MM.1S (cell line): ENCODE data around the gene FAM234B.

Experiments used
- CTCF ChIP-seq: fragments of 300-600 bp; sonication (generic); IDR thresholded peaks from 2 replicates; pipeline ENCODE4 v1.5.1; 2016; ENCODE audit warnings: antibody characterized with exemption, low read length, mixed read lengths
- EZH2 ChIP-seq: fragments of 300-600 bp; sonication (generic); optimal IDR thresholded peaks from 2 replicates; pipeline ENCODE3; 2017; ENCODE audit warnings: low read depth, mild to moderate bottlenecking, antibody characterized with exemption, low read length, mixed read lengths

- TF ChIP-seq CTCF = no peak
- no peak for TF ChIP-seq EZH2
These were observed 47.7 kb downstream of the FAM234B start for GRCh38 chr12:13091832-13092231.
